Measurements from ENCODE around the gene EXOC6. TPM values are rescaled to one million over a fixed set of nuclear protein-coding genes. Genes with fewer than 3 reads are reported as not detected.

The EXOC6 gene
- total RNA-seq, 8 experiments from 2014 or later: 1.9 to 24.3 (median 14.6) TPM

- no peak for ATAC-seq (replicated peaks in 6 of 8)
- in situ Hi-C loops (cut with MboI; ENCODE audit: low pct_unique_long_range_greater_than_20kb in 2 of 9, low sequenced_read_pairs in 9 of 9, unreplicated experiment in 9 of 9): no loop called here
- Histone ChIP-seq H3K4me1 (replicated peaks in 1 of 2) (no peaks in the 10 kb centered on the region), H3K27ac (no peak overlapping the region), H3K4me3 (no peak overlapping the region)
- WGBS, 10 experiments: 80 to 100% (median 100%) methylated on average over 1 of the region's 1 CpG; no CpG with 5 or more reads in 3 of the 10 experiments
These were observed 20.2 kb downstream of the EXOC6 start for GRCh38 chr10:92868557-92868956.

DNA sequence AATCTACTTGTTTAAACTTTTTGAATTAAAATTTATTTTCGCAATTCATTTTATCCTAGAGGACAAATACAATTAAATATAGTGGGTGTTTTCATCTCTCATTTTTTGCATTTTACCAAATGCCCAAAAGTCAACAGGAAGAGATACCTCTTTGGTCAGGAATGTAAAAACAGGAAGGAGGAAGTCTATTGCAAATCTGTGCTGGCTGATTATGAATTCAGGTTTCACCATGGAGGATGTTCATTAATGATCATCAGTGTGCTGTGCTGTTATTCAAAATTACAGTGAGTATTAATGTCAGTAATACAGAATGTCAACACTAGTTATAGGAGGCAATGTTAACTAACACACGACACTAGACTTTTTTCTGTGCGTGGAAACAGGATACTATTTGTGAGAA, 24.7 kb downstream of the EXOC6 start:
- H3K4me1 ChIP-seq (replicated peaks in 1 of 2): peaks cover 0 to 4% of the 10 kb centered on the region in 2 donors
- H3K4me3 ChIP-seq: no peak overlapping the region
- H3K27ac ChIP-seq: no peak overlapping the region
- no peak for ATAC-seq (replicated peaks in 6 of 8)
- in situ Hi-C loops (cut with MboI; ENCODE audit: low pct_unique_long_range_greater_than_20kb in 2 of 9, low sequenced_read_pairs in 9 of 9, unreplicated experiment in 9 of 9): no loop called here
- 80 to 100% (median 95%) methylated on average over 2 to 3 of the region's 3 CpGs; no CpG with 5 or more reads in 1 of the 10 experiments for WGBS, 10 experiments

GRCh38 chr10:92876509-92877036, 28.3 kb downstream of the EXOC6 start:
- no peak overlapping the region for H3K4me3 ChIP-seq
- in situ Hi-C loops (cut with MboI; ENCODE audit: low pct_unique_long_range_greater_than_20kb in 2 of 9, low sequenced_read_pairs in 9 of 9, unreplicated experiment in 9 of 9): loop anchor here in 1 of 9 experiments (25.0 kb wide), 1 partner anchor 186 kb away; the partner anchor contains the start of genes CYP26A1 and CYP26C1
- H3K27ac ChIP-seq: no peak overlapping the region
- peaks cover 0 to 4% of the 10 kb centered on the region in 2 donors for H3K4me1 ChIP-seq (replicated peaks in 1 of 2)
- 8 to 74% (median 45%) methylated on average over 2 to 4 of the region's 4 CpGs for WGBS, 10 experiments
- ATAC-seq (replicated peaks in 6 of 8): no peak

DNA sequence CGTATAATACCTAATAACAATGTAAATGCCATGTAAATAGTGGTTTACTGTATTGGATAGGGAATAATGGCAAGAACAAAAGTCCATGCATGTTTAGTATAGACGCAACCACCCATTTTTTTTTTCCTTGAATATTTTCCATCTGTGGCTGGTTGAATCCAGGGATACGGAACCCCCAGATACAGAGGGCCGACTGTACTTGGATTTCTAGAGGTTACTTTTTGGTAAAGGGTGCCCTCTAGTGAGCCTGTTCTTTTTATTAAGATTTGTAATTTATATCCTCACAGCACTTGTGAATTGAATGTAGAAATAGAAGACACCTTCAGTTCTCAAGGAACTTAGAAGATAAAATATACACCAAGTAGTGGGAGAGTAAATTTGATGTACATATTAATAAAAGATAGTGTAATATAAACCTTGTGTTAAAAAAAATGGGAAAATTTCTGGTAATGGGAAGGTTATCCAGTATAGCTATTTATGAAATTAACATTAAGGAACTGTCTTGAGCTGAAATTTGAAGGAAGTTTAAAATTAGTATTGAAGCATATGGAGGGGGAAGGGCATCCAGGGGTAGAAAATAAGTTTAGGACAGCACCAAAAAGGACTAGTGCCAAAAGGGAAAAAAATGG, 32.0 kb downstream of the EXOC6 start:
- Histone ChIP-seq H3K4me3 (no peak overlapping the region), H3K4me1 (replicated peaks in 1 of 2) (peaks cover 0 to 4% of the 10 kb centered on the region in 2 donors), H3K27ac (no peak overlapping the region)
- WGBS, 10 experiments: 0 to 100% (median 53%) methylated on average over 1 to 4 of the region's 4 CpGs
- in situ Hi-C loops (cut with MboI; ENCODE audit: low pct_unique_long_range_greater_than_20kb in 2 of 9, low sequenced_read_pairs in 9 of 9, unreplicated experiment in 9 of 9): loop anchor here in 1 of 9 experiments (25.0 kb wide), 1 partner anchor 182 kb away; the partner anchor contains the start of genes CYP26A1 and CYP26C1
- ATAC-seq (replicated peaks in 6 of 8): peak in 5 of 8 experiments; percentile 45 to 85 (median 78)

DNA sequence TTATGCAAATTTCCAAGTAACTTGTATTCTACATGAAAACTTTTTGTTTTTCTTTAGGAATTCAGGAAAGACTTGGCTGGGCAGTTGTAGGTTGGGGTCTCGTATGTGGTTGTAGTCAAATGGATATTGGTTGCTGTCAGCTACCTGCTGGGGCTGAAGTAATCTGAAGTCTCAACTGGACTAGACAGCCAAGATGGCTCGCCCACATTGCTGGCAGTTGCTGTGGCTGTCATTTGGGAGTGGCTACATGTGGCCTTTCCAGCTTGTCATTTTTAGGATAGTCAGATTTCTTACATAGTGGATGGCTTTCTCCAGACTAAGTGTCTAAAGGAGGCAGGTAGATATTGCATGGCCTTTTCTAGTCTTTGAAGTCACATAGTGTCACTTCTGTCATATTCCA, 32.6 kb downstream of the EXOC6 start:
- Histone ChIP-seq H3K27ac (no peak overlapping the region), H3K4me3 (no peak overlapping the region), H3K4me1 (replicated peaks in 1 of 2) (peaks cover 0 to 4% of the 10 kb centered on the region in 2 donors)
- in situ Hi-C loops (cut with MboI; ENCODE audit: low pct_unique_long_range_greater_than_20kb in 2 of 9, low sequenced_read_pairs in 9 of 9, unreplicated experiment in 9 of 9): loop anchor here in 1 of 9 experiments (25.0 kb wide), 1 partner anchor 181 kb away; the partner anchor contains the start of genes CYP26A1 and CYP26C1
- 43 to 100% (median 86%) methylated on average over 1 to 2 of the region's 2 CpGs; no CpG with 5 or more reads in 3 of the 10 experiments for WGBS, 10 experiments
- no peak for ATAC-seq (replicated peaks in 6 of 8)

- 86 to 100% (median 100%) methylated on average over 1 of the region's 1 CpG; no CpG with 5 or more reads in 2 of the 10 experiments for WGBS, 10 experiments
- H3K27ac ChIP-seq: no peak overlapping the region
- no peaks in the 10 kb centered on the region for H3K4me1 ChIP-seq (replicated peaks in 1 of 2)
- H3K4me3 ChIP-seq: no peak overlapping the region
- peak in 2 of 8 experiments; percentile 24 to 47 for ATAC-seq (replicated peaks in 6 of 8)
- in situ Hi-C loops (cut with MboI; ENCODE audit: low pct_unique_long_range_greater_than_20kb in 2 of 9, low sequenced_read_pairs in 9 of 9, unreplicated experiment in 9 of 9): loop anchor here in 1 of 9 experiments (25.0 kb wide), 1 partner anchor 176 kb away; the partner anchor contains the start of genes CYP26A1 and CYP26C1
These were observed 38.1 kb downstream of the EXOC6 start for GRCh38 chr10:92886334-92886961.

DNA sequence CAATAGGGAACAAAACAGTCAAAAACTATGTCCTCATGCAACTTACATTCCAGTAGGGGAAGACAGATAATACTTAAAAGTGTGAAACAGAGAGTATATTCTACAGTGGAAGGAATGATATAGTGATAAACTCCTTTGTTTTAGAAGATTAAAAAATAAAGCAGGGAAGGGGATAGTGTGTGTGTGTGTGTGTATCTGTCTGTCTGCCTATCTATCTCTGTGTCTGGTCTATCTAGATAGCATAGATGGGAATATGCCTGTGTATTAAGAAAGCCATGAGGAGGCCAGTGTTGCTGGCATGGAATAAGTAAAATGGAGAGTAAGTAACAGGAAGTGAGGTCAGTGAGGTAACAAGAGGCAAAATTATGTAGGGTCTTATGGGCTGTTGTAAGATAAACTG, 42.2 kb downstream of the EXOC6 start:
- Histone ChIP-seq H3K27ac (no peak overlapping the region), H3K4me1 (replicated peaks in 1 of 2) (peaks cover 0 to 10% of the 10 kb centered on the region in 2 donors), H3K4me3 (no peak overlapping the region)
- in situ Hi-C loops (cut with MboI; ENCODE audit: low pct_unique_long_range_greater_than_20kb in 2 of 9, low sequenced_read_pairs in 9 of 9, unreplicated experiment in 9 of 9): loop anchor here in 1 of 9 experiments (25.0 kb wide), 1 partner anchor 172 kb away; the partner anchor contains the start of genes CYP26A1 and CYP26C1
- no peak for ATAC-seq (replicated peaks in 6 of 8)

DNA sequence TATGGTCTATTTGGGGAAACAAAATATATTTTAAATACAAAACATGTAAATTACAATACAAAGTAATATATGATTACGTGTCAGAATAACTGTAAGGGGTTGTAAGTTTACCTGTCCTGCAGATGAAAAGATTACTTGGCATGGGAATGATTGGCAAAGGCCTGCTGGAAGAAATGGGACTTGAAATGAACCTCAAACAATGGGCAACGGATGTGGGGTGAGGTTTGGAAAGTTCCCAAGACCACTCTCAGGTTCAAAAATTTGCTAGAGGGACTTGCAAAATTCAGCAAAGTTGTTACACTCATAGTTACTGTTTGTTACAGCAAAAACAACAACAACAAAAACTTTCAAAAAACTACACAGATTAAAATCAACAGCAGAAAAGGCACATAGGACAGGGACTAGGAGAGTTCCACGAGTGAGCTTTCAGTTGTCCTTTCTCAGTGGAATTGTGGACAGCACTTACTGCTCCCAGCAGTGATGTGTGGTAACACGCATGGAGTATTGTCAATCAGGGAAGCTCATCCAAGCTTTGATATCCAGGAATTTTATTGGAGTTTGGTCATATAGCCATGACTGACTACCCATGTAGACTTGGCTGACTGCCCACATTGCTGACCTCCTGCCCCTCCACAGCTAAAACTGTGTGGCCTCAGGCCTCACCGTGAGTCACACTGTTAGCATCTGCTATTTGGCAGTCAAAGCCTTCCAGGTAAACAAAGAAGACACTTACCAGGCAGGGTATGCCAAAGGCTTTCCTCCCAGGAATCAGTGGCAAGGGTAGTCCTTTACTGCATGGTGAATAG, 43.8 kb downstream of the EXOC6 start:
- WGBS, 10 experiments: 55 to 90% (median 78%) methylated on average over 1 to 5 of the region's 5 CpGs
- Histone ChIP-seq H3K4me3 (no peak overlapping the region), H3K4me1 (replicated peaks in 1 of 2) (peaks cover 0 to 11% of the 10 kb centered on the region in 2 donors), H3K27ac (no peak overlapping the region)
- ATAC-seq (replicated peaks in 6 of 8): peak in 6 of 8 experiments; percentile 50 to 84 (median 77)
- in situ Hi-C loops (cut with MboI; ENCODE audit: low pct_unique_long_range_greater_than_20kb in 2 of 9, low sequenced_read_pairs in 9 of 9, unreplicated experiment in 9 of 9): loop anchor here in 1 of 9 experiments (25.0 kb wide), 1 partner anchor 170 kb away; the partner anchor contains the start of genes CYP26A1 and CYP26C1

GRCh38 chr10:92892691-92893054, 44.4 kb downstream of the EXOC6 start:
- H3K27ac ChIP-seq: no peak overlapping the region
- in situ Hi-C loops (cut with MboI; ENCODE audit: low pct_unique_long_range_greater_than_20kb in 2 of 9, low sequenced_read_pairs in 9 of 9, unreplicated experiment in 9 of 9): loop anchor here in 1 of 9 experiments (25.0 kb wide), 1 partner anchor 170 kb away; the partner anchor contains the start of genes CYP26A1 and CYP26C1
- H3K4me1 ChIP-seq (replicated peaks in 1 of 2): peaks cover 0 to 11% of the 10 kb centered on the region in 2 donors
- WGBS, 10 experiments: 0 to 100% (median 60%) methylated on average over 1 to 3 of the region's 3 CpGs; no CpG with 5 or more reads in 1 of the 10 experiments
- ATAC-seq (replicated peaks in 6 of 8): no peak
- H3K4me3 ChIP-seq: no peak overlapping the region

- H3K4me3 ChIP-seq: no peak overlapping the region
- ATAC-seq (replicated peaks in 6 of 8): peak in 1 of 8 experiments; percentile 44
These were observed 45.8 kb downstream of the EXOC6 start for GRCh38 chr10:92894081-92894655.

DNA sequence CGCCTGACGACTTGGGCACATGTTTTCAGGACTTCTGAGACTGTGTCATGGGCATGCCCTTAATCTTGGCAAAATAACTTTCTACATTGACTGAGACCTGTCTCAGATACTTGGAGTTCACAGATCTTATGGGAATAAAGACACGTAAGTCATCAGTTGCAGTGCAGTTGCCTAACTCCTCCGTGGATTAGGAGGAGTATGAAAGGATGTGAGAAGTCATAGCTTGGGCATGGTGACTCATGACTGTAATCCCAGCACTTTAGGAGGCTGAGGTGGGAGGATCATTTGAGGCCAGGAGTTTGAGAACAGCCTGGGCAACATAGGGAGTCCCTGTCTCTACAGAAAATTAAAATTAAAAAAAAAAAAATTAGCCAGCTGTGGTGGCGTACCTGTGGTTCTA, 49.6 kb downstream of the EXOC6 start:
- no peak for ATAC-seq (replicated peaks in 6 of 8)
- in situ Hi-C loops (cut with MboI; ENCODE audit: low pct_unique_long_range_greater_than_20kb in 2 of 9, low sequenced_read_pairs in 9 of 9, unreplicated experiment in 9 of 9): loop anchor here in 1 of 9 experiments (25.0 kb wide), 1 partner anchor 164 kb away; the partner anchor contains the start of genes CYP26A1 and CYP26C1

More at GRCh38 chr10:92894081-92894655, 45.8 kb downstream of the EXOC6 start:
- Histone ChIP-seq H3K4me1 (replicated peaks in 1 of 2) (peaks cover 0 to 11% of the 10 kb centered on the region in 2 donors), H3K27ac (no peak overlapping the region)
- in situ Hi-C loops (cut with MboI; ENCODE audit: low pct_unique_long_range_greater_than_20kb in 2 of 9, low sequenced_read_pairs in 9 of 9, unreplicated experiment in 9 of 9): loop anchor here in 1 of 9 experiments (25.0 kb wide), 1 partner anchor 168 kb away; the partner anchor contains the start of genes CYP26A1 and CYP26C1

DNA sequence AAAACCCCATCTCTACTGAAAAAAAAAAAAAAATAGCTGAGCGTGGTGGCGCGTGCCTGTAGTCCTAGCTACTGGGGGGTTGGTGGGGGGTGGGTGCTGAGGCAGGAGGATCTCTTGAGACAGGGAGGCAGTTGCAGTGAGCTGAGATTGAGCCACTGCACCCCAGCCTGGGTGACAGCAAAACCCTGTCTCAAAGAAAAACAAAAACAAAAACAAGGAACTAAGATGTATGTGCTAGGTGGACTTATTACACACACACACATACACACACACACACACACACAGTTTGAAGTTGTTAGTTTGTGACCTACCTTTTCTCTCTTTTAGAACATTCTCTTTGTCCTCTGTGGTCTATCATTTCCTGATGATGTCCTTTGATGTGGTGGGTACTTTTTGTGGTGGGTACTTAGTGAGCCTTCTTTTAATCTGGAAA, 53.5 kb downstream of the EXOC6 start:
- in situ Hi-C loops (cut with MboI; ENCODE audit: low pct_unique_long_range_greater_than_20kb in 2 of 9, low sequenced_read_pairs in 9 of 9, unreplicated experiment in 9 of 9): loop anchor here in 1 of 9 experiments (25.0 kb wide), 1 partner anchor 385 kb away; no protein-coding TSS in a partner anchor

More for the DNA sequence above, 49.6 kb downstream of the EXOC6 start:
- Histone ChIP-seq H3K4me3 (no peak overlapping the region), H3K27ac (no peak overlapping the region), H3K4me1 (replicated peaks in 1 of 2) (peaks cover 0 to 11% of the 10 kb centered on the region in 2 donors)
- 57 to 100% (median 96%) methylated on average over 1 to 5 of the region's 5 CpGs for WGBS, 10 experiments

More for the DNA sequence above, 53.5 kb downstream of the EXOC6 start:
- no peak overlapping the region for H3K27ac ChIP-seq
- H3K4me3 ChIP-seq: no peak overlapping the region
- WGBS, 10 experiments: 92 to 100% (median 94%) methylated on average over 1 to 3 of the region's 3 CpGs; no CpG with 5 or more reads in 7 of the 10 experiments
- ATAC-seq (replicated peaks in 6 of 8): no peak
- H3K4me1 ChIP-seq (replicated peaks in 1 of 2): no peaks in the 10 kb centered on the region
